Tibial nerve (tissue), 4 donors: ENCODE measurements around the gene MRPL20. TPM values are rescaled to one million over a fixed set of nuclear protein-coding genes. Genes with fewer than 3 reads are reported as not detected.
A peak's percentile ranks its signal among the peaks of the same experiment; 100 is the strongest.

Source experiments
- DNase-seq, 2 donors: peaks; one replicate each; pipeline ENCODE4 v3.0.0-alpha.2; 2019; ENCODE audit warnings: low spot score in 2 of 2
- H3K27ac ChIP-seq, 4 donors: fragments of 200-600 bp; sonication (generic) in 3 of 4; one replicate each; pipeline ENCODE4 v1.5.1; 2017 to 2019; ENCODE audit warnings: mild to moderate bottlenecking in 1 of 4
- H3K27me3 ChIP-seq, 2 donors: fragments of 200-600 bp; sonication (generic) in 1 of 2; one replicate each; pipeline versions ENCODE4 v1.5.1 to v1.6.0; 2017 to 2019
- H3K36me3 ChIP-seq, 3 donors: fragments of 200-600 bp; sonication (generic); one replicate each; pipeline ENCODE4 v1.5.1; 2018 to 2019
- H3K4me1 ChIP-seq, 4 donors: fragments of 200-600 bp; sonication (generic) in 3 of 4; one replicate each; pipeline ENCODE4 v1.5.1; 2017 to 2019
- H3K4me3 ChIP-seq, 4 donors: fragments of 200-600 bp; sonication (generic) in 3 of 4; one replicate each; pipeline ENCODE4 v1.5.1; 2017 to 2019; ENCODE audit warnings: mild to moderate bottlenecking in 1 of 4, moderate library complexity in 1 of 4
- H3K9me3 ChIP-seq, 4 donors: fragments of 200-600 bp; sonication (generic) in 3 of 4; one replicate each; pipeline ENCODE4 v1.5.1; 2017 to 2019
- CTCF ChIP-seq, 5 experiments: fragments of 200-600 bp in 3 of 5; fragments of 450-650 bp in 2 of 5; sonication (generic) in 3 of 5; IDR thresholded peaks; one replicate each; pipeline ENCODE4 v1.5.1; 2016 to 2019; ENCODE audit warnings: antibody characterized with exemption in 5 of 5, mild to moderate bottlenecking in 3 of 5, moderate library complexity in 2 of 5
- EP300 ChIP-seq, 2 donors: sonication (generic); formaldehyde crosslinking; IDR thresholded peaks; one replicate each; pipeline ENCODE4 v1.6.1; 2017; ENCODE audit warnings: antibody characterized with exemption in 2 of 2, mild to moderate bottlenecking in 1 of 2
- POLR2A ChIP-seq, 2 donors: fragments of 450-650 bp; IDR thresholded peaks; one replicate each; pipeline ENCODE4 v1.6.1; 2017; ENCODE audit warnings: antibody characterized with exemption in 2 of 2, mild to moderate bottlenecking in 2 of 2, moderate library complexity in 2 of 2
- WGBS, 2 donors: methylation state at CpG; one replicate each; pipeline ENCODE4 v1.1.5; 2018; 5-methylcytosine and 5-hydroxymethylcytosine counted together
- total RNA-seq, 4 donors: library from RNA; depleted of rRNA; stranded (reverse); fragments of >200 nt; gene quantifications; one replicate each; pipeline ENCODE4 v1.1.0, GENCODE V29; 2016

Gene MRPL20
- total RNA-seq, 4 donors from 2014 or later = 84.9 to 165 (median 139) TPM

GRCh38 chr1:1421147-1421906, 14.2 kb upstream of the MRPL20 start, which contains the start of gene ANKRD65:
Gene ANKRD65 (minus strand): TSS chr1:1421276. CDS start chr1:1421005, 271 bp downstream.
- no peaks in the 10 kb centered on the region for H3K36me3 ChIP-seq
- H3K4me1 ChIP-seq = peaks cover 0 to 65% (median 21%) of the 10 kb centered on the region in 4 donors
- DNase-seq = no peak
- peak within 1 kb of the TSS; percentile 61 to 94 (median 81) for H3K27ac ChIP-seq
- 64 to 68% methylated on average over 12 to 15 of the region's 18 CpGs for WGBS, 2 donors
- H3K9me3 ChIP-seq = no peaks in the 10 kb centered on the region
- H3K27me3 ChIP-seq = peaks cover 0 to 2% of the 10 kb centered on the region in 2 donors
- TF ChIP-seq POLR2A (IDR thresholded peaks at IDR 0.05) (no peak), EP300 (IDR thresholded peaks at IDR 0.05) (no peak), CTCF (IDR thresholded peaks at IDR 0.05) (no peak)
- H3K4me3 ChIP-seq = peak within 1 kb of the TSS in 3 of 4 donors; percentile 33 to 55 (median 42)

DNA sequence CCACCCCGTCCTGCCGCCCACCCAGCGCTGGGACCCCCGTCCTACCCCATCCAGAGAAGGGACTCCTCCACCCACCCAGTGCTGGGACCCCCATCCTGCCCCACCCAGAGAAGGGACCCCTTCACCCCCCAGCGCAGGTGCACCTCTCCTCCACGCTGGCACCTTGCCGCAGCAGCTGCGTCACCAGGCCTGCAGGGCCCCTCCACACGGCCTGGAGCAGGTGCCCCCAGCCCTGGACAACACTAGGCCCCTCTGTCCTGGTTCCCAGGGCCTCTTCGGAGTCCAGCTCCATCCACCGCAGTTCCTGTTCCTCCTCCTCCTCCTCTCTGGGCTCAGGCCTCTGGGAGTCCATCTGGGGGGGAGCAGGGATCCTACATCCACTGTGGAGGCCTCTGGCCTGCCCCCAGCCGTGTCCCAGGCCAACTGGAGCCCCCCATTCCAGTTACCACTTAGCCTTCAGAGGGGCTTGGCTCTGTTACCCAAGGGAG, 13.6 kb upstream of the MRPL20 start:
- Histone ChIP-seq H3K27ac (peak overlapping the region; percentile 61 to 94 (median 81)), H3K9me3 (no peaks in the 10 kb centered on the region), H3K36me3 (no peaks in the 10 kb centered on the region), H3K4me3 (peak overlapping the region in 3 of 4 donors; percentile 33 to 55 (median 42)), H3K27me3 (no peaks in the 10 kb centered on the region), H3K4me1 (peaks cover 0 to 59% (median 18%) of the 10 kb centered on the region in 4 donors)
- 47 to 53% methylated on average over 5 to 9 of the region's 12 CpGs for WGBS, 2 donors
- DNase-seq = no peak
- no peak for TF ChIP-seq POLR2A (IDR thresholded peaks at IDR 0.05)
- no peak for TF ChIP-seq CTCF (IDR thresholded peaks at IDR 0.05)
- TF ChIP-seq EP300 (IDR thresholded peaks at IDR 0.05) = no peak

DNA sequence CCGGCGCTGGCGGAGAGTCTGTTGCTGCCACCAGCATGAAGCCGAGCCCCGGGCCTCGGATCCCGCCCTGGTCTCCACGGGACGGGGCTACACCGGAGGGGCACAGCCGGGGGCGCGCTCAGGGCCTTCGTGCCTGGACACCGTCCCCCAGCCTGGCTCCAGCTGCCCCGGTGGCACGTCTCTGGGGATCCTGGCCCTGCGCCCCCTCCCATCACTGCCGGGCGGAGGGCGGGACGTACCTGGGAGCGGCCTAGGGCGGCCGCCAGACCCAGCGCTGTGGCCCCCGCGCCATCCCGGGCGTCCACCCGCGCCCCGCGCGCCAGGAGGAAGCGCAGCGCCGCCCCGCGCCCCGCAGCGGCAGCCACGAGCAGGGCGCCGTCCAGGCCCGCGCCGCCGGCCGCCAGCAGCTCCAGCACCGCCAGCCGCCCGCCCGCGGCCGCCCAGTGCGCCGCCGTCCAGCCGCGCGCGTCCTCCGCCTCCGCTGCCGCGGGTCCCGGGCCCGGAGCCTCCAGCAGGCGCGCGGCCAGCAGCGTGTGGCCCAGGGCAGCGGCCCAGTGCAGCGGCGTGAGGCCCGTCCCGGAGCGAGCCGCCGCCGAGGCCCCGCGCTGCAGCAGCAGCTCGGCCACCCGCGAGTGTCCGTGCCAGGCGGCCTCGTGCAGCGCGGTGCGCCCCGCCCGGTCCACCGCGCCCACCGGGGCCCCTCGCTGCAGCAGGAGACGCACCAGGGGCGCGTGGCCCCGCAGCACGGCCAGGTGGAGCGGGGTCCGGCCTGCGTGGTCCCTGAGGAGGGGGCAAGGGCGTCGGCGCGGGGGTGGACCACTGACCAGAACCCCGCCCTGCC, 12.9 kb upstream of the MRPL20 start:
- H3K36me3 ChIP-seq = no peaks in the 10 kb centered on the region
- peak overlapping the region; percentile 78 to 94 (median 88) for H3K27ac ChIP-seq
- H3K9me3 ChIP-seq = no peaks in the 10 kb centered on the region
- H3K27me3 ChIP-seq = no peaks in the 10 kb centered on the region
- 11 to 50% methylated on average over 4 to 35 of the region's 112 CpGs for WGBS, 2 donors
- peaks cover 0 to 57% (median 18%) of the 10 kb centered on the region in 4 donors for H3K4me1 ChIP-seq
- DNase-seq = no peak
- H3K4me3 ChIP-seq = peak overlapping the region; percentile 42 to 55 (median 45)
- no peak for TF ChIP-seq EP300 (IDR thresholded peaks at IDR 0.05)
- TF ChIP-seq POLR2A (IDR thresholded peaks at IDR 0.05) = no peak
- TF ChIP-seq CTCF (IDR thresholded peaks at IDR 0.05) = peak in 3 of 5 experiments; percentile 24 to 51 (median 30)

DNA sequence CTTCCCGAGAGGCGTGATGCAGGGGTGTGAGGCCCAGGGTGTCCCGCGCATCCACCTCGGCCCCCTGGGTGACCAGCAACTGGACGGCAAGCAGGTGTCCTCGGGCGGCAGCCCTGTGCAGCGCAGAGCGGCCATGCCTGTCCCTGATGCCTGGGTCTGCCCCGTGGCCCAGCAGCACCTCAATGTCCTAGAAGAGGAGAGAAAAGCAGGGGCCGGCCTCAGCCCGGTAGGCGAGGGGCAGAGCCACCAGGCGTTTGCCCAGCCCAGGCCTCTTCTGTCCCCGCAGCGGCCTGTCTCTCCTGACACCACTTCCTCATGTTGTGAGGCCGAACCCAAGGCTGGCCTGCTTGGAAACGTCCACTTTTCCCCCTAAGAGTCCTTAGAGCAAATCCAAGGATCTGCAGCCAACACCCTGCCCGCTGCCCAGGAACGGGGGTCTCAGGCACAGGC, 12.3 kb upstream of the MRPL20 start:
- Histone ChIP-seq H3K36me3 (no peaks in the 10 kb centered on the region), H3K27ac (peak overlapping the region; percentile 78 to 92 (median 81)), H3K4me3 (peak overlapping the region; percentile 36 to 55 (median 45)), H3K9me3 (no peaks in the 10 kb centered on the region), H3K27me3 (no peaks in the 10 kb centered on the region), H3K4me1 (peaks cover 0 to 54% (median 18%) of the 10 kb centered on the region in 4 donors)
- whole genome bisulfite sequencing, 2 donors = 45 to 79% methylated on average over 5 to 19 of the region's 21 CpGs
- no peak for DNase-seq
- TF ChIP-seq CTCF (IDR thresholded peaks at IDR 0.05) (no peak), POLR2A (IDR thresholded peaks at IDR 0.05) (no peak), EP300 (IDR thresholded peaks at IDR 0.05) (no peak)
